ENCODE results near the gene H1-8.

DNA sequence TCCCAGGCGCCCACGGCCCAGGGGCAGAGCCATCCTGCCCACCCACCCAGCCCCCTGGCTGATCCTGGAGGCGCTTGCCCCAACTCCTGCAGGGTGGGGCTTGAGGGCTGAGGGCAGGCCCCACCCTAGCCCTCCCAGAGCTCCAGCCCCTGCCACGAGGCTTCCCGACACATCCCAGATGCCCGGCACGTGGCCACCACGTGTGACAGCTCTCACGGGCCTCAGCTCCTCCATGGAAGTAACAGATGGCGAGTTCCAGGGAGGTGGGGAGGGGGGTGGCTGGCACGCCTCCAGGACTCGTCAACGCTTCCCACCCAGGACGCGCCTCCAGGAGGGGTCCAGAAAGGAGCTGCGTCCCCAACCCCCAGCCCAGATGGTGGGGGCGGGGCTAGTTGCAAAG, 34.4 kb downstream of the H1-8 start:
- TF ChIP-seq, protein P1, sequence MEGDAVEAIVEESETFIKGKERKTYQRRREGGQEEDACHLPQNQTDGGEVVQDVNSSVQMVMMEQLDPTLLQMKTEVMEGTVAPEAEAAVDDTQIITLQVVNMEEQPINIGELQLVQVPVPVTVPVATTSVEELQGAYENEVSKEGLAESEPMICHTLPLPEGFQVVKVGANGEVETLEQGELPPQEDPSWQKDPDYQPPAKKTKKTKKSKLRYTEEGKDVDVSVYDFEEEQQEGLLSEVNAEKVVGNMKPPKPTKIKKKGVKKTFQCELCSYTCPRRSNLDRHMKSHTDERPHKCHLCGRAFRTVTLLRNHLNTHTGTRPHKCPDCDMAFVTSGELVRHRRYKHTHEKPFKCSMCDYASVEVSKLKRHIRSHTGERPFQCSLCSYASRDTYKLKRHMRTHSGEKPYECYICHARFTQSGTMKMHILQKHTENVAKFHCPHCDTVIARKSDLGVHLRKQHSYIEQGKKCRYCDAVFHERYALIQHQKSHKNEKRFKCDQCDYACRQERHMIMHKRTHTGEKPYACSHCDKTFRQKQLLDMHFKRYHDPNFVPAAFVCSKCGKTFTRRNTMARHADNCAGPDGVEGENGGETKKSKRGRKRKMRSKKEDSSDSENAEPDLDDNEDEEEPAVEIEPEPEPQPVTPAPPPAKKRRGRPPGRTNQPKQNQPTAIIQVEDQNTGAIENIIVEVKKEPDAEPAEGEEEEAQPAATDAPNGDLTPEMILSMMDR (IDR thresholded peaks at IDR 0.05): no peak
- no peak for TF ChIP-seq EP300 (IDR thresholded peaks at IDR 0.05)
- no peak for TF ChIP-seq POLR2A (IDR thresholded peaks at IDR 0.05; ENCODE audit: low read depth)
- no peak for TF ChIP-seq POLR2AphosphoS5 (IDR thresholded peaks at IDR 0.05)
